Activated CD8-positive, alpha-beta T cell treated with anti-CD3 and anti-CD28 coated beads for 36 hours (primary cell): Measurements from ENCODE around the gene SLC5A1. TPM values are rescaled to one million over a fixed set of nuclear protein-coding genes. Genes with fewer than 3 reads are reported as not detected.

Experiments used
- ATAC-seq: fragments of 200-7000 bp; cut with Tn5 transposase; one replicate; pipeline ENCODE4 v1.10.0; 2021; ENCODE audit warnings: mild to moderate bottlenecking, moderate library complexity
- CTCF ChIA-PET: fragments of 350-600 bp; sonication (Branson Sonifier 250); formaldehyde crosslinking; loops from one replicate; lab custom pipeline; 2021; ENCODE audit warnings: antibody characterized with exemption; lab: Charles Lee
- POLR2A ChIA-PET: fragments of 350-600 bp; sonication (Branson Sonifier 250); formaldehyde crosslinking; loops from one replicate; lab custom pipeline; 2021; ENCODE audit warnings: antibody characterized with exemption; lab: Charles Lee
- DNase-seq: peaks from one replicate; pipeline ENCODE4 v3.0.0-alpha.2; 2020
- H3K27ac Mint-ChIP-seq: one replicate; pipeline ENCODE4 v1.8.0; 2021; ENCODE audit warnings: mild to moderate bottlenecking, mixed read lengths
- H3K27me3 Mint-ChIP-seq: one replicate; pipeline ENCODE4 v1.8.0; 2021; ENCODE audit warnings: mixed read lengths
- H3K36me3 Mint-ChIP-seq: one replicate; pipeline ENCODE4 v1.8.0; 2021; ENCODE audit warnings: low read depth, mixed read lengths
- H3K4me1 Mint-ChIP-seq: one replicate; pipeline ENCODE4 v1.8.0; 2021; ENCODE audit warnings: low read depth, mixed read lengths
- H3K4me3 Mint-ChIP-seq: one replicate; pipeline ENCODE4 v1.8.0; 2021; ENCODE audit warnings: mild to moderate bottlenecking, moderate library complexity, mixed read lengths
- H3K9me3 Mint-ChIP-seq: one replicate; pipeline ENCODE4 v1.8.0; 2021; ENCODE audit warnings: mixed read lengths
- intact Hi-C: fragments of 100-400 bp; cut with micrococcal nuclease; formaldehyde crosslinking; loops from one replicate; pipeline ENCODE4 v1.10.0; 2022
- total RNA-seq, 2 experiments: library from RNA; stranded (reverse); gene quantifications; one replicate each; pipeline ENCODE4 v1.2.3, GENCODE V29; 2021
- TF ChIP-seq, protein P1 (sequence below): fragments of 200-600 bp; IDR thresholded peaks from one replicate; pipeline ENCODE4 v1.8.0; 2022; ENCODE audit warnings: antibody characterized with exemption, mild to moderate bottlenecking

SLC5A1 gene
- total RNA-seq, 2 experiments from 2014 or later: not detected

- no peak for ATAC-seq
- Mint-ChIP-seq H3K4me3 (no peak overlapping the region), H3K4me1 (no peaks in the 10 kb centered on the region), H3K27me3 (peaks cover 16% of the 10 kb centered on the region), H3K27ac (no peak overlapping the region), H3K9me3 (no peaks in the 10 kb centered on the region), H3K36me3 (no peaks in the 10 kb centered on the region)
- TF ChIP-seq, protein P1, sequence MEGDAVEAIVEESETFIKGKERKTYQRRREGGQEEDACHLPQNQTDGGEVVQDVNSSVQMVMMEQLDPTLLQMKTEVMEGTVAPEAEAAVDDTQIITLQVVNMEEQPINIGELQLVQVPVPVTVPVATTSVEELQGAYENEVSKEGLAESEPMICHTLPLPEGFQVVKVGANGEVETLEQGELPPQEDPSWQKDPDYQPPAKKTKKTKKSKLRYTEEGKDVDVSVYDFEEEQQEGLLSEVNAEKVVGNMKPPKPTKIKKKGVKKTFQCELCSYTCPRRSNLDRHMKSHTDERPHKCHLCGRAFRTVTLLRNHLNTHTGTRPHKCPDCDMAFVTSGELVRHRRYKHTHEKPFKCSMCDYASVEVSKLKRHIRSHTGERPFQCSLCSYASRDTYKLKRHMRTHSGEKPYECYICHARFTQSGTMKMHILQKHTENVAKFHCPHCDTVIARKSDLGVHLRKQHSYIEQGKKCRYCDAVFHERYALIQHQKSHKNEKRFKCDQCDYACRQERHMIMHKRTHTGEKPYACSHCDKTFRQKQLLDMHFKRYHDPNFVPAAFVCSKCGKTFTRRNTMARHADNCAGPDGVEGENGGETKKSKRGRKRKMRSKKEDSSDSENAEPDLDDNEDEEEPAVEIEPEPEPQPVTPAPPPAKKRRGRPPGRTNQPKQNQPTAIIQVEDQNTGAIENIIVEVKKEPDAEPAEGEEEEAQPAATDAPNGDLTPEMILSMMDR: no peak
- intact Hi-C loops: no loop called here
- DNase-seq: no peak
- CTCF ChIA-PET: no interaction called here
- POLR2A ChIA-PET: no interaction called here
These were observed 20.6 kb downstream of the SLC5A1 start for GRCh38 chr22:32063701-32064100.

DNA sequence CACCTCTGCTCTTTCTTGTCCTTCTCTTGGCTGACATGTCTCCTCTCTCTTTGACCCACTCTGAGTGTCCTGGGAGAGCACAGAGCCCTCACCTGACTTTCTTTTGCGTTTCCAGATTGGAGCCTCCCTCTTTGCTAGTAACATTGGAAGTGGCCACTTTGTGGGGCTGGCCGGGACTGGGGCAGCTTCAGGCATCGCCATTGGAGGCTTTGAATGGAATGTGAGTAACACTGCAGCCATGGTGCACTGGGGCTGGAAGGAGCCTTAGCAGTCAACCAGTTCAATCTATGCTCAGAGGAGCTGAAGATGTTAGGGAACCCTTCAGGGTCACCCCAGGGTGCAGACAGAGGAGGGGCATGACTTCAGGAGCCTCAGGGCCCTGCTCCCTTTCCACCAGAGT, 23.8 kb downstream of the SLC5A1 start:
- Mint-ChIP-seq H3K4me1 (no peaks in the 10 kb centered on the region), H3K36me3 (no peaks in the 10 kb centered on the region), H3K27ac (no peak overlapping the region), H3K27me3 (peaks cover 9% of the 10 kb centered on the region), H3K4me3 (no peak overlapping the region), H3K9me3 (no peaks in the 10 kb centered on the region)
- ChIA-PET CTCF (no interaction called here), POLR2A (no interaction called here)
- ATAC-seq (no peak), DNase-seq (no peak)
- TF ChIP-seq, protein P1: no peak
- intact Hi-C loops: no loop called here

- peaks cover 11% of the 10 kb centered on the region for H3K27me3 Mint-ChIP-seq
- intact Hi-C loops: no loop called here
- TF ChIP-seq, protein P1: no peak
- H3K27ac Mint-ChIP-seq: no peak overlapping the region
- ATAC-seq (no peak), DNase-seq (no peak)
- H3K4me3 Mint-ChIP-seq: no peak overlapping the region
- ChIA-PET CTCF (no interaction called here), POLR2A (no interaction called here)
- H3K9me3 Mint-ChIP-seq: no peaks in the 10 kb centered on the region
- no peaks in the 10 kb centered on the region for H3K4me1 Mint-ChIP-seq
- no peaks in the 10 kb centered on the region for H3K36me3 Mint-ChIP-seq
These were observed 24.6 kb downstream of the SLC5A1 start for GRCh38 chr22:32067613-32068012.

DNA sequence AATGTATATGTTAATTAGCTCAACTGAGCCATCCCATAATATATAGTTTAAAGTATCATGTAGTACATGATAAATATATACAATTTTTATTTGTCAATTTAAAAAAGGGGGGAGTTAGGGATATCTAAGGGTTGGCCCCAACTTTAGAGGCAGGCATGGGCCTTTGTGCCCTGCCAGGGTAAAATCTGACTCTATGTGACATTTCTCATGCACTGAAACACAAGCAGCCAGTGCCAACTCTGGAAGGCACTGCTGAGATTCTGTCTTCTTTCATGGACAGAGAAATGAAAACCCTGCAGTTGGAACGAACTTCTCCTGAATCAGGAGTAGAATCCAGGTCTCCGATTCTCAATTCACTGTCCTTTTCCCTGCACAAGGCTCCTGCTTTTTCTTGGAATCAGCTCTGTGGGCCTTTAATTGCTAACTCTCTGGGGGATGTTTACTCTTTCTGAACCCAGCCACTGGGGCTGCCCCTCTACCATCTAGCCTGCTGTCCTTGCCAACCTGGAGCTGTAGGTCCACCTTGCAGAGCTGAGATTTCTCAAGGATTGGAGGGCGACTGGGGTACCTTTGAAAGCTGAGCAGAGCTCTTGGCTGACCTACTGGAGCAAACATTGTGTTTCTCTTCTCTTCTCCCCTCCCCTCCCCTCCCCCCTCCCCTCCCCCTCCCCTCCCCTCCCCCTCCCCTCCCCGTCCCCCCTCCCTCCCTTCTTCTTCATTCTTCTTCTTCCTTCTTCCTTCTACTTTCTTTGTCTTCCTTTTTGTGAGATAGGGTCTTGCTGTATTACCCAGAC, 26.7 kb downstream of the SLC5A1 start:
- H3K4me1 Mint-ChIP-seq: no peaks in the 10 kb centered on the region
- ATAC-seq: no peak
- ChIA-PET POLR2A (no interaction called here), CTCF (no interaction called here)
- no peaks in the 10 kb centered on the region for H3K9me3 Mint-ChIP-seq
- no peak overlapping the region for H3K27ac Mint-ChIP-seq
- no peak overlapping the region for H3K4me3 Mint-ChIP-seq
- intact Hi-C loops: no loop called here
- H3K36me3 Mint-ChIP-seq: no peaks in the 10 kb centered on the region
- DNase-seq: no peak
- peaks cover 13% of the 10 kb centered on the region for H3K27me3 Mint-ChIP-seq
- TF ChIP-seq, protein P1: no peak

DNA sequence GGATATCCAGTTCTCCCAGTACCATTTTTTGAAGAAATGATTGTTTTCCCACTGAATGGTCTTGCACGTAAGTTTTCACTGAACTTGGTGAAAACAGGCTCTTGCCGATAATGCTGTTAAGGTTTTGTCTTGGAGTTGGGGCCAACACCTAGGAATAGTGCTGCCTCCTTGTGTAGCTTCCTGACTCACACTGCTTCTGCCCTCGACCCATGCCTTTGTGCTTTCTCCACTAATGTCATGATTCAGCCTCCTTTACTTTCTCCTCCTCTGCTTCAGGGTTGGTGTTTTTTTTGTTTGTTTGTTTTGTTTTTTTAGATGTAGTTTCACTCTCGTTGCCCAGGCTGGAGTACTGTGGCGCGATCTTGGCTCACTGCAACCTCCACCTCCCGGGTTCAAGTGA, 30.2 kb downstream of the SLC5A1 start:
- peaks cover 19% of the 10 kb centered on the region for H3K27me3 Mint-ChIP-seq
- ChIA-PET POLR2A (no interaction called here), CTCF (no interaction called here)
- intact Hi-C loops: no loop called here
- no peak overlapping the region for H3K27ac Mint-ChIP-seq
- no peak for ATAC-seq
- TF ChIP-seq, protein P1: no peak
- no peaks in the 10 kb centered on the region for H3K4me1 Mint-ChIP-seq
- no peak overlapping the region for H3K4me3 Mint-ChIP-seq
- DNase-seq: no peak
- no peaks in the 10 kb centered on the region for H3K9me3 Mint-ChIP-seq
- H3K36me3 Mint-ChIP-seq: no peaks in the 10 kb centered on the region
